HG03378 (cell line): ENCODE measurements around the gene YPEL2.

Experiments used
- ATAC-seq: cut with Tn5 transposase; IDR thresholded peaks from one replicate; pipeline ENCODE4 v1.9.1; 2021; ENCODE audit warnings: mild to moderate bottlenecking, moderate library complexity; ENCODE audit not compliant: unreplicated experiment

The YPEL2 gene

DNA sequence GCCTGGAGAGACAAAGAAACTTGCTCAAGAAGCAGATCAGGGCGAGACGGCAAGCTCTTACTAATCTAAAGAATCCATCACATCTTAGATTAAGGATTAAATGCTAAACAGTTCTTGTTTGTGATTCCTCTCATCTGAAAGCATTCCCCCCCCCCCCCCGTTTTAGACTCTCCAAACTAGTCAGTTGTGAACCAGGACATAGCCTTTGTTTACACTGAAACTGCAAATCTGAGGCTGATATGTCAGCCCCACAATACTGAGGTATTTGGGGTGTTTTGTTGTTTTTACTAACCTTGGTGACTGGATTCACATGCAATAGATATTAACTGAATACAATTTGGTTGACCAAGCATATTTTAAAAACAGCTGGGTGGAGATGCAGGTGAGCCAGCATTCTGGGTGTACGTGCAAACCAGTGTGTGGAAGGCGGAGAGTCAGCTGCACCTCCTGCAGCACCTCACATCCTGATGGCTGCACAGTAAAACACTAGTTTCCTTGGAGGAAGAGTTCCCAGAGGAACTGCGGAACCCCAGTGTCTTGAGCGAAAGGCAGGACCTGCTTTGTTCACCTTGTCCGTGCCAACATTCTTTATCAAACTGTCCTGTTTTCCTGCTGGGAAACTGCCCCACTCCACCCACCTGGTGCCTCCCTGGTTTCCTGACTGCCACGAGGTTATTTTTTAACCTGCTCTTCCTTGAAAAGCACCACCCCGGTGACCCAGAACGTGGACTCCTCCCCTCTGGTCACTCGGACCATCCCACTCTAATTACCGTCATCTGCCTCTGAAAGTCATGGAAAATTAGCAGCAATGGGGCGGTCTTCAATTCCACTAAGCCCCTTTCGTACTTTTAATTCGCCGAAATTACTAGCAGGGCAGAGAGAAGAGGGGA is 1.2 kb upstream of the YPEL2 start:
- ATAC-seq, result no peak

DNA sequence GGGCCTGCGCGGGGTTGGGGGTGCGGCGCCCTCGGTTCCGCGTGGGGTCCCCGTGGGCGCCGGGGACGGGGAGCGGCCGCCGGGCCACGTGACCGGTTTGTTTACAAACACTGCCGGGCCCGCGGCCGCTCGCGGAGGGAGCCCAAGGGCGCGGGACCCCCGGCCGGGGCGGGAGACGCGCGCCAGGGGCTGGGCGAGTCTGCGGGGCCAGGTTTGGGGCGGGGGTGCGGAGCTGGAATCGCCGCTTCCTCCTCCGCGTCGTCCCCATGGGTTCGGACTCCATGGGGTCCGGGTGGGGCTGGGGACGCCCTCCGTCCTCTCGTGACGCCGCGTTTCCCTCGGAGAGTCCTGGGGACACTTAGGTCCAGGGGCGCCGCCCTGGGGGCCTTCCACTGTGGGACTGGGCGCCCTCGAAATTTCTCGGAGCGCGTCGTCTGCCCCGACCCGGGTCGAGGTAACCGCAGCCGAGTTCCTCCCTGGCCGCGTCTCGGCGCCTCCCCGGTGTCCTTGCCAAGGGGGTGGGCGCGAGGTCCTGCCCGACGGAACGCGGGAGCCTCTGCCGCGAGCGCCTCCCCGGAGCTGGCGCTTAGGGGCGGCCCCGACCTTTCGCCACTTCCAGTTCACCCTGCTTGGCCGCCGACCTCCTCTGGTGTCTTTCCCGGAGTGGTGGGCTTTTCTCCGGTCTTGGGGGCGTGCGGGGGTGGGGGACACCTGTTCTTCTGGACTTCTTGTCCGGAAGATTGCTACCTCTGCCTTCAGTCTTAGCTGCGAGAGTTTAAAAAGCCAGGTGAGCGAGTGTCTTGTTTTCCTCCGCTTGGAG is 684 bp downstream of the YPEL2 start:
- no peak for ATAC-seq

DNA sequence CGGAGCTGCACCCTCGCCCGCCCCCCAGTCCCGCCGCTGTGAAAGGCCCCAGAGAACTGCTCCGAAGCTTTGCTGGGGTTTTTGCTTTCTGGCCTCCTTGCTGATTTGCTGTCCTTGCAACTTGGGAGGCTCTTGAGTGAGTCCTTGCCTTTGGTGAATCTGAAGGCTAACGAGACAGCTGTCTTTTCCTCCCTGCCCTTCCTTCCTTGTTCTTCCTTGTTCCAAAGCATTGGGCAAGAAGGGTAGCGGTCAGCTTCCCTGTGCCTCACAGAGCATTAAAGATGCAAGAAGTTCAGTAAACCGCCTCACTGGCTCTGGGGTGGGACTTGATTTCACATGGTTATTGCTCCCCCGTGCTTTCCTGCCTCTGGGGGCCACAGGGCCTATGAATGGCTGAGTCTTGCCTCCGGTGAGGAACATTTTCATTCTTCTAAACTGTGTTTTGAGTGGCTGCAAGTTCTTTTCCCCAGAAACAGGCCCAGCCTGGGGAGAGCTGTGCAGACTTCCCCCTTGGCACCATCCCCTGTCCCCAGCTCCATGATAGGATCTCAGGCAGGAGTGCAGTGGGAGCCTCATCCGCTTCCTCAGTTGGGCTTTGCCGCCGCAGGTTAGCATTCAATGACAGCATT is 1.4 kb downstream of the YPEL2 start:
- no peak for ATAC-seq

DNA sequence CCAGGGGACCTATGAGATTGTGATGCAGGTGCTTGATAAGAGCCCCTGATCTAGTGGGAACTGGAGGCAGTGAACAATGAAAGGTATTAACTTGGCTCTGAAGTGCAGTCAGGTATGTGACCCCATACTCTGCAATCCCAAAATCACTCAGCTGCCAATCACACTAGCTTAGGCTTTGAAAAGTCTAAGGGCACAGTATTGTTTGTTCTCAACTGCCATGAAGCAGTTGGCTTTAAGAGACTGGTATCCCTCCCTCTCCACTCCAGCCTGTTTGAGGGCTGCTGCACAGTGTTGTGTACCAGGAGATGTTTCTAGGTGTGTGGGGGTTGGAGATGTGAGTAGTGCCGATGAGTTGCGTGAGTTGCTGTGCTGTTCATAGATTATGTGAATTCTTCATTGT is 2.4 kb downstream of the YPEL2 start:
- ATAC-seq, result no peak

DNA sequence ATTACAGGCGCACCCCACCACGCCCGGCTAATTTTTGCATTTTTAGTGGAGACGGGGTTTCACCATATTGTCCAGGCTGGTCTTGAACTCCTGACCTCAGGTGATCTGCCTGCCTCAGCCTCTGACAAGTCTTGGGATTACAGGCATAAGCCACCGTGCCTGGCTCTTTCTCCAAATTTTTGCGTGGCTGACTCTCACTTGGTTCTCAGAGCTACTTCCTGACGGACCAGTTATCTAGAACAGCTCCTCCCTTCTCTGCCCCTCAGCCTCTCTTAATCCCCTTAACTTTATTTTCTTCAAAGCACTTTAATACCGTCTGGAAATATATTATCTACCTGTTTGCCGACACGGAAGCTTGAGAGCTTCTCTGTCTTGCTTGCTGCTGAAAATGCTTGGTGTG is 4.2 kb downstream of the YPEL2 start:
- no peak for ATAC-seq

DNA sequence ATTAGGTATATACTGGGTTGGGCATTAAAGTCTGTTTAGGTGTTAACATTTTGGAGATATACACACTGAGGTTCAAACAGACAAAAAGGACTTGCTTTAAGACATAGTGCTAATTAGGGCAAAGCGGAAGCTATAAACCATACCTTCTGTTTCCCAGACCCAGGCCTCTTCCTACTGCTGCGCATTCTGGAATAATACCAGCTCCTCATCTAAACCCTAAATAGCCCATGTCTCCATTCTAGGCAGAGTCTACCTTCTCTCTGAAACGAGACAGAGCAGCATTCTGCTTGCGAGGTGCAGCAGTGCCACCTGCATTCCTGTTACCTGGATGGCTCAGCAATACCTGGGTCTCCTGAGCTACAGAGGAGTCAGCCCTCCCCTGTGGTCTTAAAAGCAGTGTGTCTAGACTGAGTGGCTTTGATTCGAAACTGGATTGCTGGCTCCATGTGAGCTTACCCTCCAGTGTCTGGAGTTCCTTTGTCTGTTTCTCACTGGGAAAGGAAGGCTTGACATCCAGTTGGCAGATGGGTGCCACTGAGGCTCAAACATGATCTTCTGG is 6.4 kb downstream of the YPEL2 start:
- ATAC-seq, result no peak

GRCh38 chr17:59338498-59338897 is 7.0 kb downstream of the YPEL2 start:
- no peak for ATAC-seq

- no peak for ATAC-seq
Measured at GRCh38 chr17:59341922-59342321, 10.5 kb downstream of the YPEL2 start.

DNA sequence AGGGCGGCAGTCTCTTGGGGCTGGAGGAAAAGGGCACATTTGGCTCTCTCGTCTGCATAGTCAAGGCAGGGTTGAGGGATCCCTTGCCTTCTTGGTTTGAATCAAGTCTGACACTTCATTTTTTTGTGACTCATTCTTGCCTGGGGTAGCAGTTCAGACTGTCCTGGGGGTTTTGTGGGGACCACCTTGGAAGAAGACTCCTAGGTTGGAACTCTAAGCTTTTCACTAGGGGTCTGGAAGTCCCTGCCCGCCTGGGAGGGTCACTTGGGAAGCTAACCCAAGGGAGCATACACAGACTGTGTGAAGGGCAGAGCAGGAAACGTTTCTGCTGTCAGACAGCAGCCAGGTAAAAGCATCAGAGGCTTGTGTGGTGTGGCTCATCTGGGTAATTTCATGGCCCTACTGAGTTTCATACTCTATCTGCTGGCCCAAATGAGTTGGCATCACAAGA is 11.3 kb downstream of the YPEL2 start:
- no peak for ATAC-seq

- no peak for ATAC-seq
Measured at GRCh38 chr17:59345476-59345875, 14.0 kb downstream of the YPEL2 start.

GRCh38 chr17:59346341-59346740 is 14.9 kb downstream of the YPEL2 start:
- ATAC-seq, result no peak

- ATAC-seq, result no peak
Measured at GRCh38 chr17:59346876-59347407, 15.5 kb downstream of the YPEL2 start.

DNA sequence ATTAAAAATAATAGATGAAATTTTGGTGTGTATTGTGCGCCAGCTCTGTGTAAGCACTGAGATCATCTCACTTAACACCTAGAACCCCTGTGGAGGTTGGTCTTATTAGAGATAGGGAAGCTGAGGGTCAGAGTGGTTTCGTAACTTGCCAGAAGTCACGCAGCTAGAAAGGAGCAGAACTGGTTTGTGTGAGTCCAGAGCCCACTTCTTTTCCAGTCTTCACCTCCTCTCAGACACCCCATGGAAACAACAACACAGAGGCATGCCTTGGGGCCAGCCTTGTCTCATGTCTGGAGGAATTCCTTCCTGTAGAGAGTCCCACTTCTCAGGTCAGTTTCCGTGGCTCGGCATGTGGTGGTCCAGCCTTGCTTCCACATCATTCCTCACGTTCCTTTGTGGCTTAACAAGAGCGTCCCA is 16.5 kb downstream of the YPEL2 start:
- ATAC-seq, result no peak

DNA sequence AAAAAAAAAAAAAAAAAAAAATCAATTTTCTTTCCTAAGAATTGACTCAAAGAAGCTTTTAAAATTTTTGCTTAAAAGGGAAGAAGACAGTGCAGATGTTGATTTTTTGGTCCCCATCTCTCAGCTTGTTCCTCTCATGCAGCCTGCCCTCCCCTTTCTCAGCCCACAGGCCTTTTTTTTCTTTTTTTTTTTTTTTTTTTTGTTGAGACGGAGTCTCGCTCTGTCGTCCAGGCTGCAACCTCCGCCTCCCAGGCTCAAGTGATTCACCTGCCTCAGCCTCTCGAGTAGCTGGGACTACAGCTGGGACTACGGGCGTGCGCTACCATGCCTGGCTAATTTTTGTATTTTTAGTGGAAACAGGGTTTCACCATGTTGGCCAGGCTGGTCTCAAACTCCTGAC is 17.7 kb downstream of the YPEL2 start:
- ATAC-seq, result no peak

GRCh38 chr17:59353106-59353854 is 21.8 kb downstream of the YPEL2 start:
- ATAC-seq, result no peak

- no peak for ATAC-seq
Measured at GRCh38 chr17:59353936-59354755, 22.7 kb downstream of the YPEL2 start.

GRCh38 chr17:59355030-59355701 is 23.7 kb downstream of the YPEL2 start:
- no peak for ATAC-seq

DNA sequence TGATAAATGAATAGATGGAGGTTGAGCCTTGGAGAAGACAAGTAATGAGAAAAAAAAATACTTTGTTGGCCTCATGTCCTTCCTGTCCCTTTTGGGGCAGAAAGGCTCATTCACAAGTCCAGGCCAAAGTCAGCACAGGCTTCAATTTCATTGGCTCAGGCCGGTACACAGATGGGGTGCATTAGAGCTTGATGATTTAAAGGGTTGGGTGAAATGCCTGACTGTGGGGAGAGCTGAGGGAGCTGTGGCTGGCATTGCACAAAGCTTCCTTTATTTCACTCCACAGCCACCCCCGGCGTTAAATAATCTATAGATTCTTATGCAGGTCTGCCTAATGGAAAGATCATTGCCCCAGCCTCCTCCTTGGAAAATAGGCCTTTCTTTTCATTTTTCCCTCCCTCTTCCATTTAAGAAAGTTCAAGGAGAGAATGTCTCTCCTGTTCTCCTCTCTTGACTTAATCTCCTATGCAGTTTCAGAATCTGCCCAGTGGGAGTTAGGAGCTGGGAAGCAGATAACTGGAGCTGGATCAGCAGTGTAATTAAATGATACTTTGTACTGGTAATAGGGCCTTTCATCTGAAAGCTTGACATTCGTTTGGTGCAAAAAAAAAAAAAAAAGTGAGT is 24.4 kb downstream of the YPEL2 start:
- ATAC-seq, result no peak
